Activated B cell treated with CpG ODN at 0.5 μM for 24 hours (primary cell): ENCODE data around the gene RNF38. TPM values are rescaled to one million over a fixed set of nuclear protein-coding genes. Genes with fewer than 3 reads are reported as not detected.
"Not testable (repeated sequence)": the region's sequence is repeated elsewhere in the genome, so short reads cannot be mapped to it uniquely, and the experiment has no call there.

Source experiments
- ATAC-seq: fragments of 200-7000 bp; cut with Tn5 transposase; one replicate; pipeline ENCODE4 v1.10.0; 2021; ENCODE audit warnings: low read depth, mild to moderate bottlenecking, moderate library complexity
- CTCF ChIA-PET: fragments of 350-600 bp; sonication (Branson Sonifier 250); formaldehyde crosslinking; loops from one replicate; lab custom pipeline; 2021; ENCODE audit warnings: antibody characterized with exemption; lab: Charles Lee
- POLR2A ChIA-PET: fragments of 350-600 bp; sonication (Branson Sonifier 250); formaldehyde crosslinking; loops from one replicate; lab custom pipeline; 2021; ENCODE audit warnings: antibody characterized with exemption; lab: Charles Lee
- DNase-seq: peaks from one replicate; pipeline ENCODE4 v3.0.0; 2022
- H3K27ac Mint-ChIP-seq: one replicate; pipeline ENCODE4 v1.8.0; 2020; ENCODE audit warnings: mixed read lengths
- H3K27me3 Mint-ChIP-seq: one replicate; pipeline ENCODE4 v1.8.0; 2021; ENCODE audit warnings: mixed read lengths
- H3K36me3 Mint-ChIP-seq: one replicate; pipeline ENCODE4 v1.8.0; 2021; ENCODE audit warnings: low read depth, mixed read lengths
- H3K4me1 Mint-ChIP-seq: one replicate; pipeline ENCODE4 v1.8.0; 2021; ENCODE audit warnings: mixed read lengths
- H3K4me3 Mint-ChIP-seq: one replicate; pipeline ENCODE4 v1.8.0; 2020; ENCODE audit warnings: mild to moderate bottlenecking, mixed read lengths
- H3K9me3 Mint-ChIP-seq: one replicate; pipeline ENCODE4 v1.8.0; 2020; ENCODE audit warnings: mixed read lengths
- intact Hi-C: fragments of 100-400 bp; cut with micrococcal nuclease; formaldehyde crosslinking; loops from one replicate; pipeline ENCODE4 v1.15.1; 2024
- total RNA-seq: library from RNA; stranded (reverse); gene quantifications from 2 replicates; pipeline ENCODE4 v1.2.3, GENCODE V29; 2022
- TF ChIP-seq, protein P1 (sequence below): fragments of 200-600 bp; IDR thresholded peaks from one replicate; pipeline ENCODE4 v1.8.0; 2022; ENCODE audit warnings: antibody characterized with exemption, mild to moderate bottlenecking

The RNF38 gene
- total RNA-seq, 1 donor from 2014 or later: 52.1 TPM

DNA sequence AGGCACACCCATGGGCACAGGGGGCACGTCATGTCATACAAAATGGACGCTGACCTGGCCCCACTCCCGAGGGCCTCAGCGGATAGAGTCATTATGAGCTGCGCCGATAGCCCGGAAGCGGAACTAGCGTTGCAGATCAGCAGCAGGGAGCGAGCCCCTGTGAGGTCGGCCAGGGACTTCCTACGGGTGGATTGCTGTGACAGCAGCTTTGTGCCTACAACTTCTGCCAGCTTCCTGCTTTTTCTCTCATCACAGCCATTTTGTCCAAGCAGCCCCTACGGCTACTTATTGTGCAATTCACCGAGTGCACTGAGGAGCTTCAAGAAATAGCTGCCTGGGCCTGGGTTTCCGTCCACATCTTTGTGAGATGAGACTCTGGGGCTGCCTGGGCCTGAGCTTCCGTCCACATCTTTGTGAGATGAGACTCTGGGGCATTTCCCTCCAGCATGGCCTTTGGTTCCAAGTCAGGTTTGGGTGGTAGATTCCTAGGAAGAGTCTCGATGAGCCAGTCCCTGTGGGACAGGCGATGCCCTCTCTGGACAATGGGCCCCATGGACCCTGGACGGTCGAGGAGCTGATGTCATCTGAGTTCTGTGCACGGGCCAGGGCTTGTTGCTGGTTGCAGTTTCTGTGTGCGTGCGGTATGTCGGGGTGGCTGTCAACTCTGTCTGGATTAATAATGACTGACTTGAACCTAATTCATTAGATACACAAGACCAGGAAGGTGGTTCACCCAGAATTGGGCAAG is 74.8 kb downstream of the RNF38 start:
- H3K4me3 Mint-ChIP-seq: no peak overlapping the region
- intact Hi-C loops: no loop called here
- DNase-seq (no peak), ATAC-seq (no peak)
- H3K27ac Mint-ChIP-seq: no peak overlapping the region
- H3K4me1 Mint-ChIP-seq: peaks cover 2% of the 10 kb centered on the region
- TF ChIP-seq, protein P1, sequence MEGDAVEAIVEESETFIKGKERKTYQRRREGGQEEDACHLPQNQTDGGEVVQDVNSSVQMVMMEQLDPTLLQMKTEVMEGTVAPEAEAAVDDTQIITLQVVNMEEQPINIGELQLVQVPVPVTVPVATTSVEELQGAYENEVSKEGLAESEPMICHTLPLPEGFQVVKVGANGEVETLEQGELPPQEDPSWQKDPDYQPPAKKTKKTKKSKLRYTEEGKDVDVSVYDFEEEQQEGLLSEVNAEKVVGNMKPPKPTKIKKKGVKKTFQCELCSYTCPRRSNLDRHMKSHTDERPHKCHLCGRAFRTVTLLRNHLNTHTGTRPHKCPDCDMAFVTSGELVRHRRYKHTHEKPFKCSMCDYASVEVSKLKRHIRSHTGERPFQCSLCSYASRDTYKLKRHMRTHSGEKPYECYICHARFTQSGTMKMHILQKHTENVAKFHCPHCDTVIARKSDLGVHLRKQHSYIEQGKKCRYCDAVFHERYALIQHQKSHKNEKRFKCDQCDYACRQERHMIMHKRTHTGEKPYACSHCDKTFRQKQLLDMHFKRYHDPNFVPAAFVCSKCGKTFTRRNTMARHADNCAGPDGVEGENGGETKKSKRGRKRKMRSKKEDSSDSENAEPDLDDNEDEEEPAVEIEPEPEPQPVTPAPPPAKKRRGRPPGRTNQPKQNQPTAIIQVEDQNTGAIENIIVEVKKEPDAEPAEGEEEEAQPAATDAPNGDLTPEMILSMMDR: no peak
- H3K27me3 Mint-ChIP-seq: no peaks in the 10 kb centered on the region
- CTCF ChIA-PET: no interaction called here
- H3K36me3 Mint-ChIP-seq: no peaks in the 10 kb centered on the region
- POLR2A ChIA-PET: no interaction called here
- H3K9me3 Mint-ChIP-seq: peaks cover 5% of the 10 kb centered on the region

DNA sequence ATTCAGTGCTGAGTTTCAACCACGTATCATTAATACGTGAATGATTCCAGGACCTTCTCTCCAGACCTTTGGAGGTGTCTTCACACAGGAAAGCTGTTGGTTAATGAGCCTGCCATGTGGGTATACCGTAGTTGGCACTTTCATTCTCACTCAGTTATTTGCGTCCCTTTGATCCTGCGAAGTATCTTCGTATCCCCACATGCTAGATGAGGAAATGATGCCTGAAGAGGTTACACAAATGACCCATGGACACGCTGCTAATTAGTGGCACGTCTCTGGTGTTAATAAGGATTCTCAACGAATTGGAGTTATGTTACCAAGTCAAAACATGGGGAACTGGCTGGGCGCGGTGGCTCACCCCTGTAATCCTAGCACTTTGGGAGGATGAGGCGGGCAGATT is 76.1 kb downstream of the RNF38 start:
- ATAC-seq: no peak
- H3K36me3 Mint-ChIP-seq: no peaks in the 10 kb centered on the region
- ChIA-PET POLR2A (no interaction called here), CTCF (no interaction called here)
- H3K4me1 Mint-ChIP-seq: peaks cover 2% of the 10 kb centered on the region
- H3K9me3 Mint-ChIP-seq: peaks cover 5% of the 10 kb centered on the region
- H3K27me3 Mint-ChIP-seq: no peaks in the 10 kb centered on the region
- DNase-seq: no peak
- intact Hi-C loops: no loop called here
- TF ChIP-seq, protein P1: no peak
- H3K4me3 Mint-ChIP-seq: no peak overlapping the region
- H3K27ac Mint-ChIP-seq: no peak overlapping the region

DNA sequence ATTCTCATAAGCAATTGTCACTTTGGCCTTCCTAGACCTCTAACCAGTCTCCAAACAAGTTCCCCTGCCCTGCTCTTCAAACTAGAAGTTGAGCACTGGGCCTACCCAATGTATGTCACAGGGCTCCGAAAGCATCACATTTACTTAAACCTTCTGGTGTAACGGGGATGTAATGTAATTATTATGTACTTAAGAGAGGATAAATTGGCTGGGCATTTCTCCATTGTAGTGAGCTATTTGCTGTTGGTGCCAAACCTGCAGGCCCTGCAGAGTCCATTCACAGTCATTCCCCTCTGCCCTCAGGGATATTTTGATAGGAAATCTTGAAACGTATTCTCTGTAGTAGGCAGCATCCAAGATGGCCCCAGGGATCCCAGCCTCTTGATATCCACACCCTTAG is 77.6 kb downstream of the RNF38 start:
- ATAC-seq (no peak), DNase-seq (no peak)
- TF ChIP-seq, protein P1: no peak
- Mint-ChIP-seq H3K36me3 (no peaks in the 10 kb centered on the region), H3K4me1 (no peaks in the 10 kb centered on the region), H3K9me3 (peaks cover 5% of the 10 kb centered on the region), H3K27me3 (peaks cover 6% of the 10 kb centered on the region), H3K27ac (no peak overlapping the region), H3K4me3 (no peak overlapping the region)
- POLR2A ChIA-PET: no interaction called here
- CTCF ChIA-PET: no interaction called here
- intact Hi-C loops: no loop called here

DNA sequence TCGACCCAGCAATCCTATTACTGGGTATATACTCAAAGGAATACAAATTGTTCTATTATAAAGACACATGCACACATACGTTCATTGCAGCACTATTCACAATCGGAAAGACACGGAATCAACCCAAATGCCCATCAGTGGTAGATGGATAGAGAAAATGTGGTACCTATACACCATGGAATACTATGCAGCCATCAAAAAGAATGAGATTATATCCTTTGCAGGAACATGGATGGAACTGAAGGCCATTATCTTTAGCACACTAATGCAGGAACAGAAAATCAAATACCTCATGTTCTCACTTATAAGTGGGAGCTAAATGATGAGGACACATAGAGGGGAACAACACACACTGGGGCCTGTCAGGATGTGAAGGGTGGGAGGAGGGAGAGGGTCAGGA is 78.2 kb downstream of the RNF38 start:
- intact Hi-C loops, DNase-seq, H3K27me3 Mint-ChIP-seq, H3K4me3 Mint-ChIP-seq, H3K36me3 Mint-ChIP-seq, H3K9me3 Mint-ChIP-seq, ATAC-seq, H3K27ac Mint-ChIP-seq, CTCF ChIA-PET, H3K4me1 Mint-ChIP-seq, POLR2A ChIA-PET: not testable (repeated sequence)

DNA sequence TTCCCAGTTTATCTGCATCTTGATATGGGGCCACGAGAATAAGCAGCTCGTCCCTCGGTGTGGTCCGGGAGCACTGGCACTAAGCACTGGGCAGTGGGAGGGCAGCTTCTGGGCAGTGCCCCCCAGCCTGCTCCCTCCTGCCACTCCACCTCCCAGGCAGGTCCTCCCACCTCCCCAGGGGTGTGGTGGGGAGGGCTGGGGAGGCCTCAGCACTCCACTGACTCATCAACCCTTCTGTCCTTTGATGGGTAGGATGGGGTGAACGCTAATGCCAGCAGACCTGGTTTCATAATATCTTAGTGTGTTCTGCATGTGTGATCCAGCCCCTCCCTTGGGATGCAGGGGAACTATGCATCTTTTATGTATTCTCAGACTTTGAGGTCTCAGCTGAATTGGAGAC is 79.6 kb downstream of the RNF38 start:
- DNase-seq: no peak
- CTCF ChIA-PET: no interaction called here

More for the DNA sequence above, 79.6 kb downstream of the RNF38 start:
- Mint-ChIP-seq H3K27ac (no peak overlapping the region), H3K9me3 (peaks cover 5% of the 10 kb centered on the region), H3K36me3 (no peaks in the 10 kb centered on the region), H3K4me3 (no peak overlapping the region), H3K27me3 (peaks cover 6% of the 10 kb centered on the region), H3K4me1 (no peaks in the 10 kb centered on the region)
- POLR2A ChIA-PET: no interaction called here
- intact Hi-C loops: no loop called here
- ATAC-seq: no peak
- TF ChIP-seq, protein P1: no peak
